ENCODE data around the gene ELL2. TPM values are rescaled to one million over a fixed set of nuclear protein-coding genes. Genes with fewer than 3 reads are reported as not detected.
A peak's percentile ranks its signal among the peaks of the same experiment; 100 is the strongest.

The ELL2 gene
- total RNA-seq, 2 donors from 2014 or later: 39.1 to 77.7 TPM

- DNase-seq: no peak
- no peak for ATAC-seq
- intact Hi-C loops (cut with DNase I): no loop called here
These were observed 23.6 kb upstream of the ELL2 start for GRCh38 chr5:95985249-95985648.

- intact Hi-C loops (cut with DNase I): no loop called here
- DNase-seq (no peak), ATAC-seq (no peak)
These were observed 22.8 kb upstream of the ELL2 start for GRCh38 chr5:95984287-95984938.

- no peak for ATAC-seq
- intact Hi-C loops (cut with DNase I): no loop called here
These were observed 21.9 kb upstream of the ELL2 start for GRCh38 chr5:95983509-95983908.

GRCh38 chr5:95983080-95983479 lies 21.4 kb upstream of the ELL2 start:
- DNase-seq: no peak
- no peak for ATAC-seq
- intact Hi-C loops (cut with DNase I): no loop called here

More at GRCh38 chr5:95983509-95983908, 21.9 kb upstream of the ELL2 start:
- no peak for DNase-seq

GRCh38 chr5:95976606-95977005 lies 15.0 kb upstream of the ELL2 start:
- ATAC-seq: no peak
- no peak for DNase-seq
- intact Hi-C loops (cut with DNase I): no loop called here

GRCh38 chr5:95975703-95976102 lies 14.1 kb upstream of the ELL2 start:
- no peak for ATAC-seq
- intact Hi-C loops (cut with DNase I): no loop called here

GRCh38 chr5:95973793-95974325 lies 12.2 kb upstream of the ELL2 start:
- peak; percentile 85 to 95 for ATAC-seq
- no peak for DNase-seq
- intact Hi-C loops (cut with DNase I): no loop called here

More at GRCh38 chr5:95975703-95976102, 14.1 kb upstream of the ELL2 start:
- no peak for DNase-seq

- DNase-seq (no peak), ATAC-seq (no peak)
- intact Hi-C loops (cut with DNase I): no loop called here
These were observed 10.5 kb upstream of the ELL2 start for GRCh38 chr5:95972196-95972595.

- intact Hi-C loops (cut with DNase I): no loop called here
- no peak for ATAC-seq
- DNase-seq: no peak
These were observed 8.7 kb upstream of the ELL2 start for GRCh38 chr5:95970359-95970704.

- peak in 1 of 2 donors; percentile 56 for ATAC-seq
- no peak for DNase-seq
- intact Hi-C loops (cut with DNase I): loop anchor here in 1 of 2 donors (10.0 kb wide), 1 partner anchor 365 kb away; no protein-coding TSS in a partner anchor
These were observed 8.2 kb upstream of the ELL2 start for GRCh38 chr5:95969651-95970358.

GRCh38 chr5:95969055-95969454 lies 7.4 kb upstream of the ELL2 start:
- intact Hi-C loops (cut with DNase I): loop anchor here in 1 of 2 donors (10.0 kb wide), 1 partner anchor 366 kb away; no protein-coding TSS in a partner anchor

GRCh38 chr5:95967236-95967635 lies 5.6 kb upstream of the ELL2 start:
- no peak for ATAC-seq
- no peak for DNase-seq
- intact Hi-C loops (cut with DNase I): loop anchor here in 1 of 2 donors (10.0 kb wide), 1 partner anchor 368 kb away; no protein-coding TSS in a partner anchor

More at GRCh38 chr5:95969055-95969454, 7.4 kb upstream of the ELL2 start:
- DNase-seq: no peak
- ATAC-seq: no peak

- ATAC-seq: no peak
- no peak for DNase-seq
- intact Hi-C loops (cut with DNase I): loop anchor here in 1 of 2 donors (10.0 kb wide), 1 partner anchor 369 kb away; no protein-coding TSS in a partner anchor
These were observed 4.4 kb upstream of the ELL2 start for GRCh38 chr5:95966005-95966404.

- DNase-seq: no peak
- ATAC-seq: no peak
- intact Hi-C loops (cut with DNase I): loop anchor here in 1 of 2 donors (10.0 kb wide), 1 partner anchor 371 kb away; no protein-coding TSS in a partner anchor
These were observed 2.2 kb upstream of the ELL2 start for GRCh38 chr5:95963650-95964410.

- DNase-seq: peak; percentile 29
- intact Hi-C loops (cut with DNase I): loop anchor here in 1 of 2 donors (10.0 kb wide), 1 partner anchor 372 kb away; no protein-coding TSS in a partner anchor
- ATAC-seq: no peak
These were observed 1.1 kb upstream of the ELL2 start for GRCh38 chr5:95962785-95963184.

- intact Hi-C loops (cut with DNase I): loop anchor here in 1 of 2 donors (10.0 kb wide), 1 partner anchor 372 kb away; no protein-coding TSS in a partner anchor
- DNase-seq (no peak), ATAC-seq (no peak)
These were observed 773 bp upstream of the ELL2 start for GRCh38 chr5:95962475-95962773.

GRCh38 chr5:95960667-95961616 lies 709 bp downstream of the ELL2 start:
- ATAC-seq: peak; percentile 79 to 85
- intact Hi-C loops (cut with DNase I): loop anchor here in 1 of 2 donors (10.0 kb wide), 1 partner anchor 374 kb away; no protein-coding TSS in a partner anchor
- DNase-seq: peak; percentile 84

Data from left cardiac atrium (tissue), 4 donors.